Measurements from ENCODE around the gene AKR1C4. TPM values are rescaled to one million over a fixed set of nuclear protein-coding genes. Genes with fewer than 3 reads are reported as not detected.
"Not testable (repeated sequence)": the region's sequence is repeated elsewhere in the genome, so short reads cannot be mapped to it uniquely, and the experiment has no call there.

Gene AKR1C4
- total RNA-seq, 1 donor from 2014 or later, result not detected

DNA sequence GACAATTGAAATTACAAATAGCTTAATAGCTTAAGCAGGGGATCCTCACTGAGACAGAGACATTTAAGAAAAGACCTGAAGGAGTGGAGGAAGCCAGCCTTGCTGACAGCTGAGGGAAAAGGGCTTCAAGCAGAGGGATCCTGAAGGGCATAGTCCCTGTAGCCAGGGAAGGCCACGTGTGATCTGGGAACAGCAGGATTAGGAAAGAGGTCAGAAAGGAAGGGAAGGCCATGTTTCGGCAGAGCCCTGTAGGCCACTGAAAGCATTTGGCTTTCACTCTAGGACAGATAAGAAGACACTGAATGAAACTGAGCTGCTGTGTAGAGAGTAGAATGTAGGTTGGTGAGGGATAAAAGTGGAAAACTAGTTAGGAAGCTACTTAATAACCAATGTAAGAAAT, 8.3 kb upstream of the AKR1C4 start:
- TF ChIP-seq, protein P1, sequence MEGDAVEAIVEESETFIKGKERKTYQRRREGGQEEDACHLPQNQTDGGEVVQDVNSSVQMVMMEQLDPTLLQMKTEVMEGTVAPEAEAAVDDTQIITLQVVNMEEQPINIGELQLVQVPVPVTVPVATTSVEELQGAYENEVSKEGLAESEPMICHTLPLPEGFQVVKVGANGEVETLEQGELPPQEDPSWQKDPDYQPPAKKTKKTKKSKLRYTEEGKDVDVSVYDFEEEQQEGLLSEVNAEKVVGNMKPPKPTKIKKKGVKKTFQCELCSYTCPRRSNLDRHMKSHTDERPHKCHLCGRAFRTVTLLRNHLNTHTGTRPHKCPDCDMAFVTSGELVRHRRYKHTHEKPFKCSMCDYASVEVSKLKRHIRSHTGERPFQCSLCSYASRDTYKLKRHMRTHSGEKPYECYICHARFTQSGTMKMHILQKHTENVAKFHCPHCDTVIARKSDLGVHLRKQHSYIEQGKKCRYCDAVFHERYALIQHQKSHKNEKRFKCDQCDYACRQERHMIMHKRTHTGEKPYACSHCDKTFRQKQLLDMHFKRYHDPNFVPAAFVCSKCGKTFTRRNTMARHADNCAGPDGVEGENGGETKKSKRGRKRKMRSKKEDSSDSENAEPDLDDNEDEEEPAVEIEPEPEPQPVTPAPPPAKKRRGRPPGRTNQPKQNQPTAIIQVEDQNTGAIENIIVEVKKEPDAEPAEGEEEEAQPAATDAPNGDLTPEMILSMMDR (IDR thresholded peaks at IDR 0.05), result no peak
- ATAC-seq (no peak), DNase-seq (no peak)
- no peaks in the 10 kb centered on the region for H3K36me3 ChIP-seq
- no peaks in the 10 kb centered on the region for H3K9me3 ChIP-seq
- intact Hi-C loops (cut with DNase I), result no loop called here
- H3K27me3 ChIP-seq, result no peaks in the 10 kb centered on the region
- no peak overlapping the region for H3K27ac ChIP-seq
- H3K4me3 ChIP-seq, result no peak overlapping the region
- H3K4me1 ChIP-seq, result no peaks in the 10 kb centered on the region

DNA sequence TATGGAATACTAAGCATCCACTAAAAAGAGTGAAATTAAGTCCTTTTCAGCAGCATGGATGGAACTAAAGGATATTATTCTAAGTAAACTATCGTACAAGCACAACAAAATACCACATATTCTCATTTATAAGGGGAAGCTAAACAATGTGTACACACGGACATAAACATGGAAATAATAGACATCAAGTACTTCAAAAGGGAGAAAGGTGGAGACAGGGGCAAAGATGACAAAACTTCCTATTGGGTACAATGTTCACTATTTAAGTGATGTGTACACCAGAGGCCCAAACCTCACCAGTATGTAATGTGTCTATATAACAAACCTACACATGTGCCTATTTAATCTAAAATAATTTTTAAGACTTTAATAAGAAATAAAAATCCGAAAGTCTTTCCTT, 2.2 kb upstream of the AKR1C4 start:
- no peak overlapping the region for H3K27ac ChIP-seq
- no peaks in the 10 kb centered on the region for H3K4me1 ChIP-seq
- no peaks in the 10 kb centered on the region for H3K9me3 ChIP-seq
- H3K4me3 ChIP-seq, result no peak overlapping the region
- H3K27me3 ChIP-seq, result no peaks in the 10 kb centered on the region
- no peaks in the 10 kb centered on the region for H3K36me3 ChIP-seq
- TF ChIP-seq, protein P1 (IDR thresholded peaks at IDR 0.05), result no peak
- DNase-seq (no peak), ATAC-seq (no peak)
- intact Hi-C loops (cut with DNase I), result no loop called here

DNA sequence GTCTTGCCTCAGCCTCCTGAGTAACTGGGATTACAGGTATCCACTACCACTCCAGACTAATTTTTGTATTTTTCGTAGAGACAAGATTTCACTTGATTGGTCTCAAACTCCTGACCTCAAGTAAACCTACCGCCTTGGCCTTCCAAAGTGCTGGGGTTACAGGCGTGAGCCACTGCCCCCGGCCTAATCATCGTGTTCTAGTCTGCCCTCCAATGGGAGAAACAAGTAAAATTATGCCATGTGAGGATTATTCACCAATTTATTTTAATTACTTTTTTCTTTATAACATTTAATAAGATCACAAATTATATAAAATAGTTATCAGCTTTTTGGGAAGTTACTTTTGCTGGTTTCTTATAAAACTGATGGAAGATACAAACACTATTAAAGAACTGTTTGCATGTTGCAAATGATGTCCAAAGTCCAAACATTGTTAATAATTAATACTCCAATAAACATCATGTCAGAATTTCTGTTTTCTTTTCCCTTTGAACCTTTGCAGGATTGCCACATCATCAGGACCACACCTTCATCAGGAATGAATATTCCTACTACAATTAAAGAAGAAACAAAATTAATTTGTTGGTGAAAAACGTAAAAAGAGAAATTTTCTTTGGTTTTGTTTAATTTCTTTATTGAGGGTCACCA, 786 bp upstream of the AKR1C4 start:
- Histone ChIP-seq H3K36me3 (no peaks in the 10 kb centered on the region), H3K27me3 (no peaks in the 10 kb centered on the region), H3K4me3 (no peak overlapping the region), H3K27ac (no peak overlapping the region), H3K4me1 (no peaks in the 10 kb centered on the region), H3K9me3 (no peaks in the 10 kb centered on the region)
- no peak for ATAC-seq
- intact Hi-C loops (cut with DNase I), result no loop called here
- no peak for DNase-seq
- TF ChIP-seq, protein P1 (IDR thresholded peaks at IDR 0.05), result no peak

DNA sequence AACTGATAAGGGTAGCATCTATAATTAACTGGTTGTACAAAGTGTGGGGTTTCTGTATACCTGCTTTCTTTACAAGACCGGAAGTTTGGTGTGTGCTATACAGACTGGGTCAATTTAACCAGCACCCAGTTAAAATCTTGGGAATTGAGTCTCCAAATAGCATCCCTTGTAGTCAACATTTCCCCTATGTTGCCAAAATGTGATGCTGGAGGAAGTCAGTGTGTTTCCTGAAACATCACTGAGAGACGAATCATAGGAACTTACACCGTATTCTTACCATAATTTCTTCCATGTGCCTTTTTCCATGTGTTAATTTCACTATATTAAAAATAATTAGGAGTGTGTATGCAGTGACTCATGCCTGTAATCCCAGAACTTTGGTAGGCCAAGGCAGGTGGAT, 1.7 kb downstream of the AKR1C4 start:
- H3K27me3 ChIP-seq, result no peaks in the 10 kb centered on the region
- intact Hi-C loops (cut with DNase I), result no loop called here
- DNase-seq (no peak), ATAC-seq (no peak)
- H3K9me3 ChIP-seq, result no peaks in the 10 kb centered on the region
- TF ChIP-seq, protein P1 (IDR thresholded peaks at IDR 0.05), result no peak
- no peak overlapping the region for H3K4me3 ChIP-seq
- H3K36me3 ChIP-seq, result no peaks in the 10 kb centered on the region
- no peaks in the 10 kb centered on the region for H3K4me1 ChIP-seq
- no peak overlapping the region for H3K27ac ChIP-seq

DNA sequence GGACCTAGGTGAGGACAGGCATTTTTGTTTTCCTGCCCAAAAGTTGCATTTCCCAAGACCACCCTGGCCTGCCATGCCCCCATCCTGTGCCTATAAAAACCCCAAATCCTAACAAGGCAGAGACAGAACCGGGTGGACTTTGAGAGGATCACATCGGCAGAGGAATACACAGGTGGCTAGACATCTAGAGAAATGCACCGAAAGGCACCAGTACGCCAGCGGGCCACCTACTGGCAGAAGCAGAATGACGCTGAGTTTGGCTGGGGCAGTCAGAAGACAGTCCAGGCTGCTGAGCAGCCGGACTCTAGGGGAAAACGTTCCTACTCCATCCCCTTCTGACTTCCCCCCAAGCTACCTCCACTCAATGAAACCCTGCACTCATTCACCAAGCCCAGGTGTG, 2.8 kb downstream of the AKR1C4 start:
- DNase-seq (no peak), ATAC-seq (no peak)
- H3K4me3 ChIP-seq, result no peak overlapping the region
- H3K27ac ChIP-seq, result no peak overlapping the region
- TF ChIP-seq, protein P1 (IDR thresholded peaks at IDR 0.05), result no peak
- H3K4me1 ChIP-seq, result no peaks in the 10 kb centered on the region
- no peaks in the 10 kb centered on the region for H3K9me3 ChIP-seq
- no peaks in the 10 kb centered on the region for H3K36me3 ChIP-seq
- H3K27me3 ChIP-seq, result no peaks in the 10 kb centered on the region
- intact Hi-C loops (cut with DNase I), result no loop called here

DNA sequence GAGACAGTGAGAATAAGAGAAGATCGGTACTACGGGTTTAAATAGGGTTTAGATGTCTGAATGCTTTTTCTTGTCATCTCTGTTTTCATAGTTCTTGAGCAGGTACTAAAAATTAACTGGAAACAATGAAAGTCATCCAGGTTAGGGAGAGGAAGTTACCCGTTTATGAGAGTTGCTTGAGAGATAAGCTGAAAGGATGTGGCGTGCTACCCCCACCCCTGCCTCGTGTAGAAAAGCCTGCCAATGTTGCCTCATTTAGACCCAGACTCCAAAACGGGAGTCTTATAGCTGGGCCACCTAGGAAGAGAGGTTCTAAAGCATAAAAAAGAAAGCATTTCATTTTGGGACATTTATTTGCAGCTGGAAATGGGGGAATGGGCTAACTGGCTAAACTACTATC, 10.2 kb downstream of the AKR1C4 start:
- H3K36me3 ChIP-seq, result no peaks in the 10 kb centered on the region
- H3K4me3 ChIP-seq, result no peak overlapping the region
- H3K27me3 ChIP-seq, result no peaks in the 10 kb centered on the region
- no peak for DNase-seq
- H3K4me1 ChIP-seq, result no peaks in the 10 kb centered on the region
- intact Hi-C loops (cut with DNase I), result no loop called here
- no peak for ATAC-seq
- H3K27ac ChIP-seq, result no peak overlapping the region
- TF ChIP-seq, protein P1 (IDR thresholded peaks at IDR 0.05), result no peak
- H3K9me3 ChIP-seq, result no peaks in the 10 kb centered on the region

DNA sequence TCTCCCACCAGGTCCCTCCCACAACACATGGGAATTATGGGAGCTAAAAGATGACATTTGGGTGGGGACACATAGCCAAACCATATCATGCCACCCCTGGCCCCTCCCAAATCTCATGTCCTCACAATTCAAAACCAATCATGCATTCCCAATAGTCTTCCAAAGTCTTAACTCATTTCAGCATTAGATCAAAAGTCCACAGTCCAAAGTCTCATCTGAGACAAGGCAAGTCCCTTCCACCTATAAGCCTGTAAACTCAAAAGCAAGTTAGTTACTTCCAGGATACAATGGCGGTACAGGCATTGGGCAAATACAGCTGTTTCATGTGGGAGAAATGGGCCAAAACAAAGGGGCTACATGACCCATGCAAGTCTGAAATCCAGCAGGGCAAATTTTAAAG, 13.1 kb downstream of the AKR1C4 start:
- intact Hi-C loops (cut with DNase I); DNase-seq; H3K27me3 ChIP-seq; H3K4me3 ChIP-seq; H3K4me1 ChIP-seq; H3K36me3 ChIP-seq; H3K9me3 ChIP-seq; H3K27ac ChIP-seq; ATAC-seq: not testable (repeated sequence)
